ENCODE results near the gene WDR3.

WDR3 gene

GRCh38 chr1:118012515-118013124 is 83.1 kb downstream of the WDR3 start:
- Histone ChIP-seq H3K9me3 (replicated peaks in 1 of 11) (no peaks in the 10 kb centered on the region), H3K9ac (no peak overlapping the region), H3K27ac (no peak overlapping the region), H3K36me3 (no peaks in the 10 kb centered on the region), H3K4me3 (no peak overlapping the region), H3K4me1 (peaks cover 0 to 9% (median 0%) of the 10 kb centered on the region in 10 experiments; a peak in 4 of 20 replicates), H3K27me3 (peaks cover 0 to under 1% (median 0%) of the 10 kb centered on the region in 11 experiments; a peak in 1 of 22 replicates), H4K20me1 (no peaks in the 10 kb centered on the region), H3K4me2 (no peak overlapping the region)
- no peak for TF ChIP-seq Cebpa-rat (IDR thresholded peaks at IDR 0.05)

- Histone ChIP-seq H3K9me3 (replicated peaks in 1 of 11) (no peaks in the 10 kb centered on the region), H3K4me2 (no peak overlapping the region), H3K36me3 (no peaks in the 10 kb centered on the region), H3K4me1 (peaks cover 0 to 9% (median 0%) of the 10 kb centered on the region in 10 experiments; a peak in 4 of 20 replicates), H3K9ac (no peak overlapping the region), H3K4me3 (no peak overlapping the region), H4K20me1 (no peaks in the 10 kb centered on the region), H3K27ac (no peak overlapping the region), H3K27me3 (peaks cover 0 to 5% (median 0%) of the 10 kb centered on the region in 11 experiments; a peak in 2 of 22 replicates)
- TF ChIP-seq Cebpa-rat (IDR thresholded peaks at IDR 0.05): no peak
These were observed 83.8 kb downstream of the WDR3 start for GRCh38 chr1:118013336-118013735.

- Histone ChIP-seq H3K27me3 (peaks cover 0 to 5% (median 0%) of the 10 kb centered on the region in 11 experiments; a peak in 2 of 22 replicates), H3K4me1 (peaks cover 0 to 9% (median 0%) of the 10 kb centered on the region in 10 experiments; a peak in 4 of 20 replicates), H3K4me3 (no peak overlapping the region), H3K36me3 (no peaks in the 10 kb centered on the region), H4K20me1 (no peaks in the 10 kb centered on the region), H3K4me2 (no peak overlapping the region), H3K9me3 (replicated peaks in 1 of 11) (no peaks in the 10 kb centered on the region), H3K9ac (no peak overlapping the region), H3K27ac (no peak overlapping the region)
- no peak for TF ChIP-seq Cebpa-rat (IDR thresholded peaks at IDR 0.05)
These were observed 84.4 kb downstream of the WDR3 start for GRCh38 chr1:118013938-118014337.

Data from BLaER1 treated with 17β-estradiol and CSF1 and Interleukin-3, amounts not matched to agents 10 nM and 100 nM (cell line).